Keratinocyte (primary cell): Measurements from ENCODE around the gene MADD. TPM values are rescaled to one million over a fixed set of nuclear protein-coding genes. Genes with fewer than 3 reads are reported as not detected.

Source experiments
- DNase-seq: peaks from one replicate; pipeline ENCODE4 v3.0.0-alpha.2; 2011; ENCODE audit warnings: low read depth, missing footprints, low spot score
- FAIRE-seq: peaks from 2 replicates; lab custom pipeline; 2011; peaks lifted over from hg19 to GRCh38; lab: Jason Lieb, UNC
- H2AFZ ChIP-seq: 2 replicates; pipeline ENCODE4 v1.6.0; 2012; ENCODE audit warnings: low read length, control low read depth, inconsistent platforms; ENCODE audit not compliant: control insufficient read depth
- H3K27ac ChIP-seq: 2 replicates; pipeline ENCODE4 v1.5.1; 2011; ENCODE audit warnings: low read length; ENCODE audit not compliant: control insufficient read depth, insufficient read depth
- H3K27me3 ChIP-seq: 3 replicates; pipeline ENCODE4 v1.6.0; 2011; ENCODE audit warnings: low read length; ENCODE audit not compliant: control insufficient read depth, insufficient read depth; ENCODE audit errors: extremely low read depth
- H3K36me3 ChIP-seq, 2 experiments: 2 replicates in 1 of 2; 3 replicates in 1 of 2; pipeline ENCODE4 v1.5.1; 2011; ENCODE audit warnings: low read length in 2 of 2, mild to moderate bottlenecking in 1 of 2; ENCODE audit not compliant: control insufficient read depth in 2 of 2, insufficient read depth in 2 of 2; ENCODE audit errors: extremely low read depth in 1 of 2
- H3K4me1 ChIP-seq: 3 replicates; pipeline ENCODE4 v1.5.1; 2011; ENCODE audit warnings: low read length; ENCODE audit not compliant: control insufficient read depth, insufficient read depth; ENCODE audit errors: extremely low read depth
- H3K4me2 ChIP-seq: 3 replicates; pipeline ENCODE4 v1.6.0; 2011; ENCODE audit warnings: low read depth, low read length; ENCODE audit not compliant: control insufficient read depth, insufficient read depth; ENCODE audit errors: extremely low read depth
- H3K4me3 ChIP-seq, 3 experiments: fragments of 200-600 bp in 1 of 3; sonication (generic) in 1 of 3; 2 replicates in 2 of 3; 3 replicates in 1 of 3; pipeline ENCODE4 v1.5.1; 2011 to 2016; ENCODE audit warnings: low read length in 3 of 3, mild to moderate bottlenecking in 3 of 3, control low read depth in 2 of 3, inconsistent platforms in 1 of 3, low read depth in 1 of 3, mixed read lengths in 1 of 3, mixed run types in 1 of 3, moderate library complexity in 1 of 3; ENCODE audit not compliant: control insufficient read depth in 2 of 3, insufficient read depth in 2 of 3; ENCODE audit errors: extremely low read depth in 1 of 3
- H3K79me2 ChIP-seq: 2 replicates; pipeline ENCODE4 v1.6.0; 2012; ENCODE audit warnings: low read length; ENCODE audit not compliant: control insufficient read depth, insufficient read depth
- H3K9ac ChIP-seq: 3 replicates; pipeline ENCODE4 v1.6.0; 2011; ENCODE audit warnings: low read length; ENCODE audit not compliant: control insufficient read depth, insufficient read depth; ENCODE audit errors: extremely low read depth
- H3K9me1 ChIP-seq: 3 replicates; pipeline ENCODE4 v1.6.0; 2011; ENCODE audit warnings: low read length; ENCODE audit not compliant: control insufficient read depth, insufficient read depth; ENCODE audit errors: extremely low read depth
- H3K9me3 ChIP-seq: 2 replicates; pipeline ENCODE4 v1.5.1; 2012; ENCODE audit warnings: low read depth, low read length; ENCODE audit not compliant: control insufficient read depth
- H4K20me1 ChIP-seq: 3 replicates; pipeline ENCODE4 v1.6.0; 2011; ENCODE audit warnings: low read length; ENCODE audit not compliant: control insufficient read depth, insufficient read depth; ENCODE audit errors: extremely low read depth
- EZH2 ChIP-seq: IDR thresholded peaks from one replicate; pipeline ENCODE4 v1.6.1; 2012; ENCODE audit warnings: inconsistent platforms, mild to moderate bottlenecking, low read length, moderate library complexity
- dilution Hi-C: fragments of 300-500 bp; cut with MboI; formaldehyde crosslinking; loops from one replicate; pipeline ENCODE4 v1.7.0; 2020; ENCODE audit warnings: low sequenced_read_pairs; ENCODE audit not compliant: extremely low pct_ligation_motif_present
- polyA plus RNA-seq, 5 experiments: library from polyadenylated mRNA; depleted of rRNA in 3 of 5; stranded (reverse) in 3 of 5; stranded (forward) in 1 of 5; unstranded in 1 of 5; fragments of >200 nt; gene quantifications; 1 replicate in 1 of 5; 2 replicates in 3 of 5; 3 replicates in 1 of 5; pipeline versions ENCODE4 v1.2.1 to v1.2.3, GENCODE V29; 2011 to 2012; ENCODE audit warnings: missing spikeins in 2 of 5, low read depth in 1 of 5, low replicate concordance in 1 of 5
- TF ChIP-seq, protein P1 (sequence below), 3 experiments: IDR thresholded peaks in 1 of 3; conservative IDR thresholded peaks in 1 of 3; optimal IDR thresholded peaks in 1 of 3; 2 replicates in 2 of 3; 3 replicates in 1 of 3; pipeline versions ENCODE3 to v1.5.1; 2011; ENCODE audit warnings: low read length in 3 of 3, mild to moderate bottlenecking in 3 of 3, moderate library complexity in 2 of 3, control low read depth in 1 of 3, inconsistent platforms in 1 of 3; ENCODE audit not compliant: insufficient read depth in 2 of 3; ENCODE audit errors: extremely low read depth in 1 of 3

Gene MADD
- polyA plus RNA-seq, 1 donor (not counting 4 experiments of a cell fraction or from before 2014, with no cell fraction given) = 11.9 TPM

DNA sequence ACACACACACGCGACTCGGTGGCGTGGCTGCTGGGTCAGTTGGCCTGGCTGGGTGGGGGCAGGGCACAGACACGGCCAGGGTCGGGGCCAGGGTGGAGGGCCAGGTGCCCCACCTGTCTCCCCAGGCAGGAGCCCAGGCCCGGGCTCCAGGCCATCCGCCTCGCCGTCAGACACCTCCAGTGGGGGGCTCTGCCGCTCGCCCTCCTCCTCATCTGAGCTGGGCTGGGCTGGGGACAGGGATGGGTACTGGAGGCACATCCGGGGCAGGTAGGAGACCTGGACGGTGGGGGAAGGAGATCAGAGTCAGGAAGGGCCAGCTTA lies 88.8 kb downstream of the MADD start:
- DNase-seq (no peak), FAIRE-seq (no peak)
- no peaks in the 10 kb centered on the region for H3K36me3 ChIP-seq
- H3K4me3 ChIP-seq = no peak overlapping the region
- no peak overlapping the region for H2AFZ ChIP-seq
- no peaks in the 10 kb centered on the region for H4K20me1 ChIP-seq
- H3K9me3 ChIP-seq = no peaks in the 10 kb centered on the region
- no peak overlapping the region for H3K27ac ChIP-seq
- TF ChIP-seq, protein P1, sequence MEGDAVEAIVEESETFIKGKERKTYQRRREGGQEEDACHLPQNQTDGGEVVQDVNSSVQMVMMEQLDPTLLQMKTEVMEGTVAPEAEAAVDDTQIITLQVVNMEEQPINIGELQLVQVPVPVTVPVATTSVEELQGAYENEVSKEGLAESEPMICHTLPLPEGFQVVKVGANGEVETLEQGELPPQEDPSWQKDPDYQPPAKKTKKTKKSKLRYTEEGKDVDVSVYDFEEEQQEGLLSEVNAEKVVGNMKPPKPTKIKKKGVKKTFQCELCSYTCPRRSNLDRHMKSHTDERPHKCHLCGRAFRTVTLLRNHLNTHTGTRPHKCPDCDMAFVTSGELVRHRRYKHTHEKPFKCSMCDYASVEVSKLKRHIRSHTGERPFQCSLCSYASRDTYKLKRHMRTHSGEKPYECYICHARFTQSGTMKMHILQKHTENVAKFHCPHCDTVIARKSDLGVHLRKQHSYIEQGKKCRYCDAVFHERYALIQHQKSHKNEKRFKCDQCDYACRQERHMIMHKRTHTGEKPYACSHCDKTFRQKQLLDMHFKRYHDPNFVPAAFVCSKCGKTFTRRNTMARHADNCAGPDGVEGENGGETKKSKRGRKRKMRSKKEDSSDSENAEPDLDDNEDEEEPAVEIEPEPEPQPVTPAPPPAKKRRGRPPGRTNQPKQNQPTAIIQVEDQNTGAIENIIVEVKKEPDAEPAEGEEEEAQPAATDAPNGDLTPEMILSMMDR (optimal IDR thresholded peaks at IDR 0.05 in 1 of 3, IDR thresholded peaks at IDR 0.05 in 1 of 3, conservative IDR thresholded peaks at IDR 0.05 in 1 of 3; ENCODE audit: extremely low read depth in 1 of 3, insufficient read depth in 2 of 3, low read length in 3 of 3) = no peak
- TF ChIP-seq EZH2 = no peak
- peaks cover 6% of the 10 kb centered on the region for H3K4me1 ChIP-seq
- no peak overlapping the region for H3K4me2 ChIP-seq
- H3K79me2 ChIP-seq = no peaks in the 10 kb centered on the region
- H3K9ac ChIP-seq = no peak overlapping the region
- no peaks in the 10 kb centered on the region for H3K9me1 ChIP-seq
- H3K27me3 ChIP-seq = no peaks in the 10 kb centered on the region
- dilution Hi-C loops = no loop called here

DNA sequence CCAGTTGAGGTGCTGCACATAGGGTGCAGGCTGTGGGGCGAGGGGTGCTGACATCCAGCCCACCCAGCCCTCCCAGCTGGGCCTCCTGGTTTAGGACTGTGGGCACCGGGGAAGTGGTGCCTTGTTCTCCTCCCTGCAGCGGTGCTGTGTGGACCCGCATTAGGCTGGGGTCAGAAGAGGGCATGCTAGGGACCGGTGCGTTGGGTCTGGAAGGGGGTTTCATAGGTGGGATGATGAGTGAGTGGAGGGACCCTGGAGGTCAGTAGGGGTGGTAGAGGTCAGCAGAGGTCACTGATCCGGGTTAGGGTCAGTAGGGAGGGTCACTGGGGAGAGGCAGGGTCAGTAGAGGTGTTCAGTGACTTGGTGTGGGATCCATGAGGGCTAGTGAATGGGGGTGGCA lies 89.2 kb downstream of the MADD start:
- no peak overlapping the region for H3K4me3 ChIP-seq
- TF ChIP-seq EZH2 = no peak
- TF ChIP-seq, protein P1 (optimal IDR thresholded peaks at IDR 0.05 in 1 of 3, IDR thresholded peaks at IDR 0.05 in 1 of 3, conservative IDR thresholded peaks at IDR 0.05 in 1 of 3; ENCODE audit: extremely low read depth in 1 of 3, insufficient read depth in 2 of 3, low read length in 3 of 3) = no peak
- H3K27ac ChIP-seq = no peak overlapping the region
- no peaks in the 10 kb centered on the region for H3K9me1 ChIP-seq
- H2AFZ ChIP-seq = no peak overlapping the region
- no peak overlapping the region for H3K9ac ChIP-seq
- peaks cover 6% of the 10 kb centered on the region for H3K4me1 ChIP-seq
- H3K9me3 ChIP-seq = no peaks in the 10 kb centered on the region
- FAIRE-seq = no peak
- dilution Hi-C loops = no loop called here
- H3K4me2 ChIP-seq = no peak overlapping the region
- no peaks in the 10 kb centered on the region for H3K79me2 ChIP-seq
- no peak for DNase-seq
- H4K20me1 ChIP-seq = no peaks in the 10 kb centered on the region
- no peaks in the 10 kb centered on the region for H3K27me3 ChIP-seq
- no peaks in the 10 kb centered on the region for H3K36me3 ChIP-seq
